ENCODE results near the gene ACTL10. TPM values are rescaled to one million over a fixed set of nuclear protein-coding genes. Genes with fewer than 3 reads are reported as not detected.

ACTL10 gene
- total RNA-seq, 1 experiment from 2014 or later, result 0.85 TPM

DNA sequence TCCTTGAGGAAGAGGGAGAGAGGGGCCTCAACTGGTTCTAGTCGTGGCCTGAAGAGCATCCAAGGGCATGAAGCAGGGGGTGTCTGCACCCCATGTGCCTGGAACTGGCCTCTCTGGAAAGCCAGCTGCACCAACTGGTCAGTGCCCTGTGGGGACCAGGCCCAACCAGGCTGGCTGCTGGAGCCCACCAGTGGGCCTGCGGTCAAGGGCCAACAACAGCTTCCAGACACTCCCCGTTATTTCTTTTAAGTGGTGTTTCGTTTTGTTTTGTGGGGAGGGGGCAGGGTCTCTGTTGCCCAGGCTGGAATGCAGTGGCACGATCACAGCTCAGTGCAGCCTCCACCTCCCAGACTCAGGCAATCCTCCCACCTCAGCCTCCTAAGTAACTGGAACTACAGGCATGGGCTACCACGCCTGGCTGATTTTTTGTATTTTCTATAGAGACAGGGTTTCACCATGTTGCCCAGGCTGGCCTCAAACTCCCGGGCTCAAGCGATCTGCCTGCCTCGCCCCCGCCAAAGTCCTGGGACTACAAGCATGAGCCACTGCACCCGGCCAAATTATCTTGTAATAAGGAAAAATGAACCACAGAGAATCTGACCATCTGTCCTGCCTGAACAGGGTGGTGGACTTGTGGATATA is 16.5 kb upstream of the ACTL10 start:
- DNase-seq, result no peak
- POLR2A ChIA-PET (ENCODE audit: unreplicated experiment), result interaction anchor here (0.7 kb wide), 1 partner anchor 82 kb away, joined by 3 read pairs; no protein-coding TSS in a partner anchor
- no peaks in the 10 kb centered on the region for H3K79me2 ChIP-seq (ENCODE audit: low read depth)

DNA sequence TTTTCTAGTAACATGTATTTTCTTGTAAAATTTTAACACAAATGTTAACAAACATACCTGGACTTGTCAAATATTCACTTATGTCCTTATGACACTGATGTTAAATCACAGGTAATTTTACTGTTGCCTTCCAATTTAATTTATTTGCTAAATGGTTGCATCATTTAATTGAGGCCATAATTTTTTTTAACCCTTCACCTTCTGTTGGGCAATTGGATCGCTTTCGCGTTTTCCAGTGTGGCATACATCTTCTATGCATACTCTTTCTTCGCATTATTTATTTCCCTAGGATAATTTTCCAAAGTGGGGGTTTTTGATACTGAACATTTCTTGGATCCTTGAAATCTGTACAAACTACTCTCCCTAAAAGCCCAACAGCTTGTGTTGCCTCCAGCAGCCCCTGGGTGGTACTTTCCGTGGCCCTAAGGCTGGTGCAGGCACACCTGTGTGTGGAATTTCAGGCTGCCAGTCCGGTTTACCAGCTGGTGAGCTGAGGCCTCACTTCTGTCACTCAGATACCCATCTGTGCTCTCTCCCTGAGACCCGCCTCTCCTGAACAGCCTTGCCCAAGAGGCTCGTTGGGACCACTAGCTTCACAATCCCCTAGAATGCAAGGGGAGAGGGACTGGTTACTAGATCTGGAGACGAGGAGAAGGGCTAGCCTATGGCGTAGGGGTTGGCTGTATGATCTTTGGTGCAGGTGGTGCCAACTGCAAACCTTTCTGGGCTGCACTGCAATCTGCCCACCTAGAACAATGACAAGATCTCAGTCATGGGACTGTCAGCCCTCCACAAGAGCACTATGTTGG is 15.8 kb upstream of the ACTL10 start:
- intact Hi-C loops (cut with micrococcal nuclease; ENCODE audit: unreplicated experiment), result loop anchor here (2.0 to 5.0 kb wide), 2 partner anchors 194 to 249 kb away; partner anchors contain the start of gene CDK5RAP1
- no peaks in the 10 kb centered on the region for H3K27me3 ChIP-seq (ENCODE audit: insufficient read depth, low read depth)
- no peaks in the 10 kb centered on the region for H4K20me1 ChIP-seq (ENCODE audit: insufficient read depth)
- peaks cover 32% of the 10 kb centered on the region for H3F3A ChIP-seq (ENCODE audit: insufficient read depth, low read depth)
- no peak for TF ChIP-seq EZH2 (IDR thresholded peaks at IDR 0.05; ENCODE audit: low read depth)
- TF ChIP-seq, protein P1, sequence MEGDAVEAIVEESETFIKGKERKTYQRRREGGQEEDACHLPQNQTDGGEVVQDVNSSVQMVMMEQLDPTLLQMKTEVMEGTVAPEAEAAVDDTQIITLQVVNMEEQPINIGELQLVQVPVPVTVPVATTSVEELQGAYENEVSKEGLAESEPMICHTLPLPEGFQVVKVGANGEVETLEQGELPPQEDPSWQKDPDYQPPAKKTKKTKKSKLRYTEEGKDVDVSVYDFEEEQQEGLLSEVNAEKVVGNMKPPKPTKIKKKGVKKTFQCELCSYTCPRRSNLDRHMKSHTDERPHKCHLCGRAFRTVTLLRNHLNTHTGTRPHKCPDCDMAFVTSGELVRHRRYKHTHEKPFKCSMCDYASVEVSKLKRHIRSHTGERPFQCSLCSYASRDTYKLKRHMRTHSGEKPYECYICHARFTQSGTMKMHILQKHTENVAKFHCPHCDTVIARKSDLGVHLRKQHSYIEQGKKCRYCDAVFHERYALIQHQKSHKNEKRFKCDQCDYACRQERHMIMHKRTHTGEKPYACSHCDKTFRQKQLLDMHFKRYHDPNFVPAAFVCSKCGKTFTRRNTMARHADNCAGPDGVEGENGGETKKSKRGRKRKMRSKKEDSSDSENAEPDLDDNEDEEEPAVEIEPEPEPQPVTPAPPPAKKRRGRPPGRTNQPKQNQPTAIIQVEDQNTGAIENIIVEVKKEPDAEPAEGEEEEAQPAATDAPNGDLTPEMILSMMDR (conservative IDR thresholded peaks at IDR 0.05), result 0 out of 2 replicates have a peak, but pooled peaks have one; percentile 25
- DNase-seq, result peak; percentile 81 to 82
- no peaks in the 10 kb centered on the region for H3K36me3 ChIP-seq (ENCODE audit: low read depth)
- H2AFZ ChIP-seq, result no peak overlapping the region
- BruUV-seq (replicated peaks), result no TSS peak
- no peaks in the 10 kb centered on the region for H3K9me3 ChIP-seq (ENCODE audit: insufficient read depth, low read depth)
- CTCF ChIA-PET, result interaction anchor here (0.5 to 0.6 kb wide), 2 partner anchors 193 to 472 kb away, joined by 4 to 5 read pairs; no protein-coding TSS in a partner anchor
- H3K79me2 ChIP-seq (ENCODE audit: low read depth), result no peaks in the 10 kb centered on the region
- peaks cover 48% of the 10 kb centered on the region for H3K4me1 ChIP-seq (replicated peaks; ENCODE audit: insufficient read depth)
- POLR2A ChIA-PET (ENCODE audit: unreplicated experiment), result no interaction called here
- no peak overlapping the region for H3K27ac ChIP-seq
- H3K9me2 ChIP-seq (ENCODE audit: insufficient read depth), result no peaks in the 10 kb centered on the region
- peak overlapping the region; percentile 48 for H3K4me2 ChIP-seq
- no peak overlapping the region for H3K4me3 ChIP-seq

More for the DNA sequence above, 16.5 kb upstream of the ACTL10 start:
- Histone ChIP-seq H2AFZ (no peak overlapping the region), H3K9me3 (ENCODE audit: insufficient read depth, low read depth) (no peaks in the 10 kb centered on the region), H3K27me3 (ENCODE audit: insufficient read depth, low read depth) (no peaks in the 10 kb centered on the region), H4K20me1 (ENCODE audit: insufficient read depth) (no peaks in the 10 kb centered on the region), H3K4me1 (replicated peaks; ENCODE audit: insufficient read depth) (peaks cover 44% of the 10 kb centered on the region), H3K4me3 (no peak overlapping the region), H3F3A (ENCODE audit: insufficient read depth, low read depth) (peaks cover 32% of the 10 kb centered on the region), H3K27ac (no peak overlapping the region), H3K36me3 (ENCODE audit: low read depth) (no peaks in the 10 kb centered on the region), H3K4me2 (peak overlapping the region; percentile 48), H3K9me2 (ENCODE audit: insufficient read depth) (no peaks in the 10 kb centered on the region)
- CTCF ChIA-PET, result interaction anchor here (0.5 to 0.6 kb wide), 2 partner anchors 193 to 473 kb away, joined by 4 to 5 read pairs; no protein-coding TSS in a partner anchor
- intact Hi-C loops (cut with micrococcal nuclease; ENCODE audit: unreplicated experiment), result loop anchor here (2.0 to 5.0 kb wide), 2 partner anchors 193 to 248 kb away; partner anchors contain the start of gene CDK5RAP1
- no TSS peak for BruUV-seq (replicated peaks)
- TF ChIP-seq, protein P1 (conservative IDR thresholded peaks at IDR 0.05), result no peak
- no peak for TF ChIP-seq EZH2 (IDR thresholded peaks at IDR 0.05; ENCODE audit: low read depth)

DNA sequence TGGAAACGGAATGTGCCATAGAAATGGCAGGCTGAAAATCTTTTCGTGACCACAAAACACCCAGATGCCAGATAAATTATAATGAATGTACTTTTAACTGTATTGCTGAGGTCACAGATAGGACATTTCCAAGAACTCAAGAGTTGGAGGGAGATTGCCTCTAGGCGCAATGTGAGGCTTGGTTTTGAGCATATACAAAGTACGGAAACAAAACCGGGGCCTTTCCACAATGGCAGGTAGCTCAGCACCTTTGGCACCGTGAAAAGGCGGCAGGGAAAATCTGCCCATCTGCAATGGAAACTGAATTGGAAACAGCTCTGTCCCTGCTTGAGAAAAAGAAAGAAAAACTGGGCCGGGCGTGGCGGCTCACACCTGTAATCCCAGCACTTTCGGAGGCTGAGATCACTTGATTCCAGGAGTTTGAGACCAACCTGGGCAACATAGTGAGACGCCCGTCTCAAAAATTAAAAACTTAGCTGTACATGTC is 15.1 kb upstream of the ACTL10 start:
- H3K9me2 ChIP-seq (ENCODE audit: insufficient read depth), result no peaks in the 10 kb centered on the region
- no peaks in the 10 kb centered on the region for H3K27me3 ChIP-seq (ENCODE audit: insufficient read depth, low read depth)
- no peaks in the 10 kb centered on the region for H3K79me2 ChIP-seq (ENCODE audit: low read depth)
- peaks cover 32% of the 10 kb centered on the region for H3F3A ChIP-seq (ENCODE audit: insufficient read depth, low read depth)
- TF ChIP-seq, protein P1 (conservative IDR thresholded peaks at IDR 0.05), result no peak
- no peak for TF ChIP-seq EZH2 (IDR thresholded peaks at IDR 0.05; ENCODE audit: low read depth)
- POLR2A ChIA-PET (ENCODE audit: unreplicated experiment), result interaction anchor here (0.6 kb wide), 1 partner anchor 135 kb away, joined by 14 read pairs; no protein-coding TSS in a partner anchor
- peaks cover 48% of the 10 kb centered on the region for H3K4me1 ChIP-seq (replicated peaks; ENCODE audit: insufficient read depth)
- no peak overlapping the region for H3K27ac ChIP-seq
- CTCF ChIA-PET, result interaction anchor here (0.5 kb wide), 1 partner anchor 473 kb away, joined by 3 read pairs; no protein-coding TSS in a partner anchor
- no peak for DNase-seq
- no peak overlapping the region for H3K4me3 ChIP-seq
- peak overlapping the region; percentile 48 for H3K4me2 ChIP-seq
- no peak overlapping the region for H2AFZ ChIP-seq
- intact Hi-C loops (cut with micrococcal nuclease; ENCODE audit: unreplicated experiment), result loop anchor here (2.0 to 5.0 kb wide), 2 partner anchors 195 to 249 kb away; partner anchors contain the start of gene CDK5RAP1
- H3K36me3 ChIP-seq (ENCODE audit: low read depth), result no peaks in the 10 kb centered on the region
- TSS peak; percentile 5 for BruUV-seq (replicated peaks)
- H4K20me1 ChIP-seq (ENCODE audit: insufficient read depth), result no peaks in the 10 kb centered on the region
- no peaks in the 10 kb centered on the region for H3K9me3 ChIP-seq (ENCODE audit: insufficient read depth, low read depth)
